GM18499 (cell line): Measurements from ENCODE around the gene FAM78B.

Experiments used
- ATAC-seq: cut with Tn5 transposase; IDR thresholded peaks from one replicate; pipeline ENCODE4 v1.9.1; 2021; ENCODE audit warnings: moderate number of reproducible peaks; ENCODE audit not compliant: insufficient read depth, unreplicated experiment

FAM78B gene

DNA sequence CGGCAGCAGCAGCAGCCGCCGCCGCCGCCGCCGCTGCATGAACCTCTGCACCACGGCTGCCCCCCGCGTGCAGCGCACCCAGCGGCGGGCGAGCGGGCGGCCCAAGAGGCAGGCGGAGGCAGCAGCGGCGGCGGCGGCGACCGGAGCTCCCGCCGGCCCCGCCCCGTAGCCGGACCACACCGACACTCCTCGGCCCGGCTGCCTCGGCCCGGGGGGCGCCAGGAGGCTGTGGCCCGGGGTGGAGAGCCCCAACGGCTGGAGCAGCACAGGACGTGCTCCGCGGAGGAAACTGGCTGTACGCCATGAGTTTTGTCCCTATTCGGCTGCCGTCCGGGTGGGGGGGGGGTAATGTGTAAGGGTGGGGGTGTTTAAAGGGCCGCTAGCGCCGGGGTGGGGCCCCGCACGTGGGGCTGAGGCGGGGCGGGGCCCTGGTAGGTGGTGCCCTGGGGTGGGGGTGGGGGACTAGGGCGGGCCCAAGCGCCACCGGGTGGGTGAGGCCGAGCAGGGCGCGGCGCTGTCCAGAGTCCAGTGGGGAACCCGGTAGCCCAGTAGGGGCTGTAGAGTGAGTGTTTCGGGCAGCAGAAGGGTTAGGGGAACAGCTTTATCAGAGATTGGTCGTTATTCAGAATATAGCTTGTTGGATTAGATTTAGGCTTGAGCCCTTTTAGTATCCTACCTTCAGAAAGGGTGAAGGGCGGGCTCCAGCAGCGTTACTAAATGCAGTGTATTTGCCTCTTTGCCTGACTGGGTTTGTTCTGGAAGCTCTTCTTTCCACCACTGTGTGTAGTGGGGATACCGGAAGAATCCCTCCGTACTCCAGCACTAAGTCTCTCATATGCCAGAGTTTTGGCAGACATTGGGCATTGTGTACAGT is at the start of gene FAM78B:
FAM78B (minus strand) TSS at position 304 of the 874 bp plus-strand sequence. CDS start 753 bp downstream, outside the sequence.
- no peak for ATAC-seq

GRCh38 chr1:166202546-166202945 is 35.7 kb upstream of the FAM78B start:
- no peak for ATAC-seq

- no peak for ATAC-seq
These were observed 33.9 kb upstream of the FAM78B start for GRCh38 chr1:166200743-166201142.

GRCh38 chr1:166197597-166197996 is 30.8 kb upstream of the FAM78B start:
- ATAC-seq, result no peak

- ATAC-seq, result no peak
These were observed 30.3 kb upstream of the FAM78B start for GRCh38 chr1:166197141-166197540.

GRCh38 chr1:166193057-166193698 is 26.4 kb upstream of the FAM78B start:
- no peak for ATAC-seq

DNA sequence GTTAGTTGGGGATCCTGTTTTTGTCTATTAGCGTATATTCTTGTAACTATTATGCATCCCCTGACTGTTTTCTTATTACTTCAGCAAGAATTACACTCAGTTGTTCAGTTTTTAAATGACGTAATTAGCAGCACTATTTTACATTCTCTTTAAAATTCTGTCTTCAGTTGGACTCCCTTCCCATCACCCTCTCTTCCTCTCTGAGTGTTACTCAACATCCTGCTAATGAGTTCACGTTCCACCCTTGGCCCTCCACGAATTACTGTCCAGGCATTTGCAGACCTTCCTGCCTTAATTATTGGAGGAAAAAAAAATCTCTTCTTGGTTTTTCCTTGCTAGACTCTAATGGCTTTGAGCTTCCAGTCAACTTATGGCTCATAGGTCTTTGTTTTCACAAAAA is 23.6 kb upstream of the FAM78B start:
- ATAC-seq, result no peak

- ATAC-seq, result no peak
These were observed 22.3 kb upstream of the FAM78B start for GRCh38 chr1:166189126-166189525.

DNA sequence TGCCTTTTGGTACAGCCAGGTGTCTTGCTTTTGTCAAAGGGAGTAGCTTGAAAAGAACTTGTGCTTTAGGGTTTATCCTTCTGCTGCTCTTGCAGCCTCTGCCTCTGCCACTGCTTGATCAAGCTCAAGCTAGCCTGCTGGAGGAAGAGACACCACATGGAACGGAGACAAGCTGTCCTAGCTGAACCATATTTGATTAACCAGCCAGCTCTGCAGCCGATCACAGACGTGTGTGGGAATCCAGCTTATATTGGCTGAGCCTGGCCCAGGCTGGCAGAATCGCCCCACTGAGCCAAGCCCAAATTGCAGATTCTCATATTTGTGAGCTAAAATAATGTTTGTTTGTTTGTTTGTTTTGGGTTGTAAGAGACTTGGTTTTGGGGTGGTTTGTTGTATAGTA is 18.7 kb upstream of the FAM78B start:
- ATAC-seq, result no peak

DNA sequence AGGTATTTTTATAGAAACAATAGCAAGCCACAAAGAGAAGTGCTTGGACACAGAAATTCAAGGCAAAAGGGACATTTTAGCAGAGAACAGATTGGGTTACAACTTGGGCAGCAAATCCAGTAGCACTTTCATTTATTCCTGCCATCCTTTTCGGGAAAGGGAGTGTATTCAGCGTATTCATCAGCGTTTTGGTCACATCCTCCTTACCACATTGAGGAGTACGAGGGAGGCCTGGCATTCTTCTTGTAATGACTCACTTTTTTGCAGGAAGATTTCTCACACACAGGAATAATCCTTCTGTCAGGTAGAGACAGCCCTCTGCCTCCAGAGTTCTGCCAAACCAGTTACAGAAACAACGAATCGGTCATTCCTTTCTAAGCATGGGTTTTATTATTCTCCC is 18.1 kb upstream of the FAM78B start:
- ATAC-seq, result no peak

DNA sequence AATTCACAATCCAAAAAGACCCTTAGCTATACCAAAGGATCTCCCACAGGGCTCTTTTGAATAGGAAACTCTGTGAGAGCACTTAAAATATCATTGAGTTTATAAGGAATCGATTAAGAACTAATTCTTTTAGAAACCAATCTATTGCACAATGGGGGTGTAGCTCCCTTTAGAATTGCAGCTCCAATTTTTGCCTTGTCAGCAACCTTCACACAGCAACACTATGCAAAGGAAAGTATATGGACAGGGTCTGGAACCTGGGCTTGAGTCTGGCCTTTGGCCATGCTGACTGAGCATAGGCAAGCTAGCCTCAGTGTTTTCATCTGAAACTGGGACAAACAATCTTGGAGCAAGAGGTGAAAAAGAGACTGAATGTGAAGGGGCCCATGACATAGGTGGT is 17.2 kb upstream of the FAM78B start:
- ATAC-seq, result no peak

- ATAC-seq, result no peak
These were observed 15.5 kb upstream of the FAM78B start for GRCh38 chr1:166182281-166182680.

GRCh38 chr1:166176416-166176815 is 9.6 kb upstream of the FAM78B start:
- ATAC-seq, result no peak

GRCh38 chr1:166175032-166175431 is 8.2 kb upstream of the FAM78B start:
- no peak for ATAC-seq

DNA sequence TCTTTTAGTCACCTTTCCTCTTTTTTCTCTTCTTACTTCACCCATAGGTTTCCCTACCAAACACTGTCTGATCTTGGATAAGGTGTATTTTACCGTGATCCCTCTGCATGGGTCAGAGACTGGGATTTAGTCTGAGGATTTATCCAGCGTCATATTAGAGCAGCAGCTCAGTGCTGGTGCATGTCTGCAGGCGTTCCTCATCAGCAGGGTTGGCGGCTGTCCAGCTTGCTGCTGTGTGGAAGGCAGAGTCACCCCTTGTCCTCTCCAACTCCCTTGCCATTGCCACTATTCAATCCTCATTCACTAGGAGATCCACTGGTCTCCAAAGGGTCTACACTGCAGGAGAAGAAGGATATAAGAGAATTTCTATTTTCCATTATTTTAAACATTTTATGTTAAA is 7.3 kb upstream of the FAM78B start:
- no peak for ATAC-seq

DNA sequence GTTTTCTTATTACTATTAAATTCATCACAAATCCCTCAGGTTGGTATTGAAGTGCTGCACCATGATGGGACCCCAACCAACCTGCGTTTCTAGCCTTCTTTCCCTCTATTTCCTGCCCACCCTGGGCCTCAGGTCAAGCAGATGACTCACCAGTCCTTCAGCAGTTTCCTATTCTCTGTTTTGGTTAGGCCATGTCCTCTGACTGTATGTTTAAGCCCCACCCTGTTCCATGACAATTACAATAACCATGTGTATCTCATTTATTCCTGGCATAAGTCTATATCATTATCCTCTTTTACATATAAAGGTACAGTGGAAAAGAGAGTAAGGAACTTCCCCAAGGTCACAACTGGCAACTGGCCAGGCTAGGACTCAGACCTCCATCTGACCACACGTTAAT is 5.3 kb upstream of the FAM78B start:
- ATAC-seq, result no peak

GRCh38 chr1:166170726-166171125 is 3.9 kb upstream of the FAM78B start:
- ATAC-seq, result no peak

DNA sequence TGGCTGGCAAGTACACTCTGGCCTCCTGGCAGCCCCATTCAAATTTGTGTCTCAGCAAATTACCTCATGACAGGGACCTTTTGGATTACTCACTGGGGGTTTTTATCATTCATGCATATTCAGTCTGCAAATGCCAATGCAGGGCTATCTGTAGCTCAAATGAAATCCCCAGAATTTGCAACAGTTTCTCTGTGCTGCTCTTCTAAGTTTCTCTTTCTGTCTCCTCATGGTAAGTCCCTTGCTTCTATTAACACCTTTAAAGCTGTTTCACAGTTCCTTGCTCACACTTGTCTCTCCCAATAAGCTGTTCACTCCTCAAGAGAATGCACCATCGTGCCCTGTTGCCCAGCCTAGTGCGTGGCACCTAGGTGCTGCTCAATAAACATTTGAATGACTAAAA is 3.3 kb upstream of the FAM78B start:
- peak; percentile 61 for ATAC-seq

DNA sequence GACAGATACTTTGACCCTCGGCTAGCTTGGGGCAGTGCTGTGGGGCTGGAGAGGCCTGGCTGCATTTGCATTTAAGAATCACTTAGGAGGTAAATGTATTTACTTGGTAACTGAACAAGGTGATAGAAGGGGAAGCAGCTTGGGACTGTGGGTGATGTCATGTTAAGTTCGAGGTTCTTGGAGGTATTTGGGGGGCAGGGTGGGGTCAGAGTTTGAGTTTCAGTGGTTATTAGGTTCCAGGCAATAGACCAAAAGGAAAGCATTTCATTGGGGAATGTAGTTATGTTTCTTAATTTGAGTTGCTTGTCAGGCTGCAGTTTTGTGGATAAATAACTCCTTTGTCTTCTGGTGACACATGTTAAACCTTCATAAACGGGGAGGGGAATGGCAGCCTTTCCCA is 2.4 kb upstream of the FAM78B start:
- no peak for ATAC-seq

DNA sequence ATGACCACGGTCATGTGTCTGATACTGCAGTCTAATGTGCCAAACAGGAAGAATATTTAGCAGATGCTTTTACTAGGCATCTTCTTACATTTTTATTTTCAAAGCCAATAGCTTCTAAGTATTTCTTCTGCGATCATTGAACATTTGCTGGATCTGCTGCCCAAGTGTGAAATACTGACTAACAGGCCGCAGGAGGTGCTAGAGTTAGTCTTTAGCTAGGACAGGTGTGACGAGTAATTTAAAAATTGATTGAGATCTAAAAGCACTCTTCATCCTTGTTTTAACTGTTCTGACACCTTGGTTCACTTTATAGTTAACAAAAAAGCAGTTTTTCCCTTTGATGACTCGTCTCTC is 748 bp upstream of the FAM78B start:
- ATAC-seq, result no peak

DNA sequence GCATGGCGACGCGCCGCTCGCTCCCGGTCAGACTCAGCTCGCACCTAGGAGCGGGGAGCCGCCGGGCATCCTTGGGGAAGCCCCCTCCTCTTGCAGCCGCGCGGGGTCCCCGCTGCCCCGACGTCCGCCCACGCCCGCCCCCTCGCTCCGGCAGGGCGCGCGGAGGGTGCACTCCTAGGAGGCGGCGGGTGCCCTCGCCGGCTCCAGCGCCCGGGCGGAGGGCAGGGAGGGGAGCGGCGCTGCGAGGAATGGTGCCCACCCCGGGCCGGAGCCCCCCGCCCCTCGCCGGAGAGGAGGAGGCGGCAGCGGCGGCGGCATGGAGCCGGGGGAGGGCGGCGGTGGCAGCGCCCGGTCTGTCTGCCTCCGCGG is 488 bp downstream of the FAM78B start:
- no peak for ATAC-seq
